Measurements from ENCODE around the gene SMIM32. TPM values are rescaled to one million over a fixed set of nuclear protein-coding genes. Genes with fewer than 3 reads are reported as not detected.

Gene SMIM32
- total and polyA plus RNA-seq, 2 of the 13 experiments (the other 11 are each of a cell fraction or from before 2014, with no cell fraction given): 0.15 to 0.20 TPM

GRCh38 chr5:136145030-136145429 is 47.9 kb downstream of the SMIM32 start (continued):
- no peak for TF ChIP-seq FOXO4 (CRISPR knock-in tag; conservative IDR thresholded peaks at IDR 0.05)
- TF ChIP-seq MIER3 (CRISPR knock-in tag; IDR thresholded peaks at IDR 0.05; ENCODE audit: borderline replicate concordance): no peak
- no peak for TF ChIP-seq ZBTB34 (CRISPR knock-in tag; IDR thresholded peaks at IDR 0.05)

- Histone ChIP-seq H3K4me3 (replicated peaks in 1 of 3; ENCODE audit: insufficient read depth in 1 of 3, low read depth in 2 of 3, low read length in 3 of 3) (no peak overlapping the region), H3K4me1 (ENCODE audit: insufficient read depth, low read length) (peaks cover 50% of the 10 kb centered on the region), H3K27ac (ENCODE audit: extremely low read length, insufficient read depth, low read length) (no peak overlapping the region), H3K4me2 (ENCODE audit: low read depth, low read length) (no peak overlapping the region), H4K20me1 (ENCODE audit: insufficient read depth, low read length) (peaks cover 56% of the 10 kb centered on the region), H2AFZ (ENCODE audit: low read length) (no peak overlapping the region), H3K9me3 (ENCODE audit: low read length) (no peaks in the 10 kb centered on the region), H3K27me3 (ENCODE audit: control insufficient read depth in 1 of 2, insufficient read depth in 2 of 2, low read length in 2 of 2) (no peaks in the 10 kb centered on the region), H3K79me2 (ENCODE audit: insufficient read depth, low read length) (peaks cover 99% of the 10 kb centered on the region), H3K36me3 (replicated peaks in 1 of 2; ENCODE audit: control insufficient read depth in 1 of 2, insufficient read depth in 2 of 2, low read length in 2 of 2) (peaks cover 0 to 4% of the 10 kb centered on the region in 2 experiments; a peak in 1 of 5 replicates), H3K9ac (ENCODE audit: insufficient read depth, low read depth, low read length) (no peak overlapping the region)
- DNase-seq (ENCODE audit: low spot score): no peak
- in situ Hi-C loops (cut with HindIII; ENCODE audit: extremely low pct_ligation_motif_present, low pct_unique_long_range_greater_than_20kb): no loop called here
- no peak for FAIRE-seq
- no TSS peak for BruUV-seq (replicated peaks)
- 97% methylated on average over 3 of the region's 3 CpGs for WGBS (ENCODE audit: low lambda C conversion rate)
- intact Hi-C loops (cut with micrococcal nuclease; ENCODE audit: unreplicated experiment): no loop called here
- ChIA-PET POLR2A (interaction anchor here (1.2 kb wide), 1 partner anchor 90 kb away, joined by 3 read pairs; no protein-coding TSS in a partner anchor), CTCF (ENCODE audit: low intra/inter-chr PET ratio, low total read pairs) (no interaction called here)
- ATAC-seq: no peak
- no peak for TF ChIP-seq RBM22 (optimal IDR thresholded peaks at IDR 0.05; ENCODE audit: low read length)
- TF ChIP-seq THYN1 (CRISPR knock-in tag; IDR thresholded peaks at IDR 0.05; ENCODE audit: borderline replicate concordance, low read depth): no peak
- no peak for TF ChIP-seq MEIS1 (CRISPR knock-in tag; IDR thresholded peaks at IDR 0.05; ENCODE audit: borderline replicate concordance)
- no peak for TF ChIP-seq IRF1 (CRISPR knock-in tag; IDR thresholded peaks at IDR 0.05; ENCODE audit: low read depth)
- TF ChIP-seq ZNF367 (CRISPR knock-in tag; IDR thresholded peaks at IDR 0.05; ENCODE audit: borderline replicate concordance): no peak
- no peak for TF ChIP-seq SNAPC2 (CRISPR knock-in tag; IDR thresholded peaks at IDR 0.05)
- TF ChIP-seq ZFP36 (IDR thresholded peaks at IDR 0.05; ENCODE audit: borderline replicate concordance, low read depth, low read length, partially characterized antibody): no peak
- TF ChIP-seq ARHGAP35 (CRISPR knock-in tag; IDR thresholded peaks at IDR 0.05; ENCODE audit: borderline replicate concordance): no peak
- TF ChIP-seq GFI1 (CRISPR knock-in tag; IDR thresholded peaks at IDR 0.05; ENCODE audit: borderline replicate concordance): no peak
- TF ChIP-seq SNAPC5 (CRISPR knock-in tag; IDR thresholded peaks at IDR 0.05; ENCODE audit: borderline replicate concordance): no peak
- TF ChIP-seq GATAD2A (CRISPR knock-in tag; IDR thresholded peaks at IDR 0.05): no peak
- TF ChIP-seq KLF15 (CRISPR knock-in tag; IDR thresholded peaks at IDR 0.05; ENCODE audit: borderline replicate concordance): no peak
- TF ChIP-seq HDAC6 (IDR thresholded peaks at IDR 0.05; ENCODE audit: low read depth, low read length): no peak
- TF ChIP-seq NFIC (IDR thresholded peaks at IDR 0.05; ENCODE audit: low read length): no peak
- no peak for TF ChIP-seq ZFY (CRISPR knock-in tag; IDR thresholded peaks at IDR 0.05)
- no peak for TF ChIP-seq ZNF839 (CRISPR knock-in tag; IDR thresholded peaks at IDR 0.05; ENCODE audit: borderline replicate concordance)
- TF ChIP-seq CHD2 (IDR thresholded peaks at IDR 0.05; ENCODE audit: low read depth, low read length): no peak
- TF ChIP-seq ZNF598 (CRISPR knock-in tag; IDR thresholded peaks at IDR 0.05; ENCODE audit: borderline replicate concordance): no peak
Measured at GRCh38 chr5:136143763-136144162, 49.2 kb downstream of the SMIM32 start.
